GM18951 (cell line): Measurements from ENCODE around the gene SLC35G6.
A peak's percentile ranks its signal among the peaks of the same experiment; 100 is the strongest.
"Not testable (repeated sequence)": the region's sequence is repeated elsewhere in the genome, so short reads cannot be mapped to it uniquely, and the experiment has no call there.

Source experiments
- POLR2A ChIP-seq: IDR thresholded peaks from 4 replicates; pipeline ENCODE4 v1.6.1; 2011; ENCODE audit warnings: mild to moderate bottlenecking; ENCODE audit not compliant: insufficient read length, insufficient read depth; ENCODE audit errors: extremely low read depth
- in situ Hi-C: fragments of 300-500 bp; cut with MboI; formaldehyde crosslinking; loops from one replicate; pipeline ENCODE4 v1.12.0; 2022; ENCODE audit warnings: low sequenced_read_pairs, mixed read lengths, inconsistent platforms; ENCODE audit not compliant: unreplicated experiment

Gene SLC35G6

GRCh38 chr17:7478276-7479212 lies 2.7 kb upstream of the SLC35G6 start:
- TF ChIP-seq POLR2A, result no peak
- in situ Hi-C loops, result no loop called here

GRCh38 chr17:7479213-7480088 lies 1.8 kb upstream of the SLC35G6 start, which contains the start of gene ZBTB4:
TSS of gene ZBTB4 (minus strand) at chr17:7479631. CDS start at chr17:7466801, 12,830 bp downstream.
- in situ Hi-C loops, result no loop called here

GRCh38 chr17:7480089-7480384 lies 1.2 kb upstream of the SLC35G6 start:
- TF ChIP-seq POLR2A, result no peak
- in situ Hi-C loops, result no loop called here

More at GRCh38 chr17:7479213-7480088, 1.8 kb upstream of the SLC35G6 start, which contains the start of gene ZBTB4:
- peak; percentile 58 for TF ChIP-seq POLR2A

GRCh38 chr17:7481842-7482741 lies 846 bp downstream of the SLC35G6 start:
- in situ Hi-C loops, result not testable (repeated sequence)

- in situ Hi-C loops, result not testable (repeated sequence)
Measured at GRCh38 chr17:7482742-7483088, 1.5 kb downstream of the SLC35G6 start.

GRCh38 chr17:7483255-7484066 lies 2.2 kb downstream of the SLC35G6 start:
- TF ChIP-seq POLR2A, result peak; percentile 13
- in situ Hi-C loops, result no loop called here

GRCh38 chr17:7484067-7484918 lies 3.0 kb downstream of the SLC35G6 start, which contains the start of gene POLR2A:
TSS of gene POLR2A (plus strand) at chr17:7484366.
- in situ Hi-C loops, result no loop called here
- peak; percentile 100 for TF ChIP-seq POLR2A

GRCh38 chr17:7484919-7485377 lies 3.7 kb downstream of the SLC35G6 start:
- TF ChIP-seq POLR2A, result no peak
- in situ Hi-C loops, result no loop called here

GRCh38 chr17:7486181-7486580 lies 4.9 kb downstream of the SLC35G6 start:
- in situ Hi-C loops, result no loop called here
- TF ChIP-seq POLR2A, result no peak

- TF ChIP-seq POLR2A, result no peak
- in situ Hi-C loops, result no loop called here
Measured at GRCh38 chr17:7490144-7490543, 8.9 kb downstream of the SLC35G6 start.

GRCh38 chr17:7491583-7491982 lies 10.3 kb downstream of the SLC35G6 start:
- TF ChIP-seq POLR2A, result no peak
- in situ Hi-C loops, result no loop called here
